ENCODE data around the gene CPNE7. TPM values are rescaled to one million over a fixed set of nuclear protein-coding genes. Genes with fewer than 3 reads are reported as not detected.

The CPNE7 gene
- total and polyA plus RNA-seq, 2 experiments from 2014 or later = 1.6 to 2.2 TPM

DNA sequence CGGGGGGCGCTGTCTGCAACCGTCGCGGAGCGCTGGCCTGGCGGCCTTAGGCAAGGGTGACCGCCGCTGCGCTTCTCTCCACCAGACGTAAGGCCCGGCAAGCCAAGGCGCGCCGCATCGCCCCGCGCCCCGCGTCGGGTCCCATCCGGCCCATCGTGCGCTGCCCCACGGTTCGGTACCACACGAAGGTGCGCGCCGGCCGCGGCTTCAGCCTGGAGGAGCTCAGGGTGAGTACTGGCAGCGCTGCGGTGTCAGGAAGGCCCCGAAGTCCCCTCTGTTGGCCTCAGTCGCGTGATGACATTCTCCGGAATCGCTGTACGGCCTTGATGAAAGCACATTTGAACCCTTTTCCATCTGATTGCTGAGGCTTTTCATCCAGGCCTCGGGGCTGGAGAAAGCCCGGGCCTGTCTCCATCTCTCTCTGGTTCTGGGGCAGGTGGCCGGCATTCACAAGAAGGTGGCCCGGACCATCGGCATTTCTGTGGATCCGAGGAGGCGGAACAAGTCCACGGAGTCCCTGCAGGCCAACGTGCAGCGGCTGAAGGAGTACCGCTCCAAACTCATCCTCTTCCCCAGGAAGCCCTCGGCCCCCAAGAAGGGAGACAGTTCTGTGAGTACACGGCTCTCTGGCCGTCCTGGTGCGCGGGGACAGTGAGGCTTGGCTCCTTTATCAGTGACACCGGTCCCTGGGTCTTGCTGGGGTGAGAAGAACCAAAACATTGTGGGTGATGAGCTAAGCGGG, 14.2 kb upstream of the CPNE7 start:
- Histone ChIP-seq H3K4me1 (ENCODE audit: low read depth) (peaks cover 20% of the 10 kb centered on the region), H3K9me3 (ENCODE audit: low read depth) (no peaks in the 10 kb centered on the region), H3K27ac (peak overlapping the region; percentile 98), H3K4me3 (peak overlapping the region; percentile 72), H3K36me3 (peaks cover 34% of the 10 kb centered on the region), H3K27me3 (no peaks in the 10 kb centered on the region)
- TF ChIP-seq, protein P1, sequence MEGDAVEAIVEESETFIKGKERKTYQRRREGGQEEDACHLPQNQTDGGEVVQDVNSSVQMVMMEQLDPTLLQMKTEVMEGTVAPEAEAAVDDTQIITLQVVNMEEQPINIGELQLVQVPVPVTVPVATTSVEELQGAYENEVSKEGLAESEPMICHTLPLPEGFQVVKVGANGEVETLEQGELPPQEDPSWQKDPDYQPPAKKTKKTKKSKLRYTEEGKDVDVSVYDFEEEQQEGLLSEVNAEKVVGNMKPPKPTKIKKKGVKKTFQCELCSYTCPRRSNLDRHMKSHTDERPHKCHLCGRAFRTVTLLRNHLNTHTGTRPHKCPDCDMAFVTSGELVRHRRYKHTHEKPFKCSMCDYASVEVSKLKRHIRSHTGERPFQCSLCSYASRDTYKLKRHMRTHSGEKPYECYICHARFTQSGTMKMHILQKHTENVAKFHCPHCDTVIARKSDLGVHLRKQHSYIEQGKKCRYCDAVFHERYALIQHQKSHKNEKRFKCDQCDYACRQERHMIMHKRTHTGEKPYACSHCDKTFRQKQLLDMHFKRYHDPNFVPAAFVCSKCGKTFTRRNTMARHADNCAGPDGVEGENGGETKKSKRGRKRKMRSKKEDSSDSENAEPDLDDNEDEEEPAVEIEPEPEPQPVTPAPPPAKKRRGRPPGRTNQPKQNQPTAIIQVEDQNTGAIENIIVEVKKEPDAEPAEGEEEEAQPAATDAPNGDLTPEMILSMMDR (IDR thresholded peaks at IDR 0.05; ENCODE audit: low read depth, low read length) = no peak
- DNase-seq (ENCODE audit: low read depth in 1 of 2, low spot score in 1 of 2) = no peak

DNA sequence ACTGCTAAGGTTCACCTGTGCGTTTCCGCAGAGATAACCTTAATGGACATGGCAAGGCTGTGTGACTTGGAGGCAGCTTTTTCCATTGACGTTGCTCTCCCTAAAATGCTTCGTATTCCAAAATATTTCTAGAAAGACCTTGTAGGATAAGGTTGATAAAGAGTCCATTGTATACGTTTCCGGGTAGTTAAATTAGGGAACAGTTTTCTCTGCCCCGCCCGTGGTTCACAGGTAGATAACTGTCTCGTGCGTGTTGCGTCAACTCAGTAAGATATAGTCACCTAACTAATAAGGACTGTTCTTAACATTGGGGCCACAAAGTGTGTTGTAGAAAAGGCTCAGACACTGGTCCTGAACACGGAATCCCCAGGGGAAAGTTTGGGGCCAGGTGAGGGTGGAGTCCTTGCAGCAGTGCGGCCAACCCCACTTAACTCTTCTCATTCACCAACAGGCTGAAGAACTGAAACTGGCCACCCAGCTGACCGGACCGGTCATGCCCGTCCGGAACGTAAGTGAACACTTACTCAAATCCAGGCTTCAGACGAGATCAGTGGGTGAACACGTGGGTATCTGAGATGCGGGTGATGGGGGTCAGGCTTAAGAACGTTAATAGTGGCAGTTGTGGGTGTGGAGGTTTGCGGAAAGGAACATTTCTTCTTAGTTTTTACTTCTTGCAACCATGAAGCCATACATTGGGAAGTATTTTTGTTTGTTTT, 13.5 kb upstream of the CPNE7 start:
- H3K36me3 ChIP-seq = peaks cover 32% of the 10 kb centered on the region
- peak overlapping the region; percentile 72 for H3K4me3 ChIP-seq
- H3K27ac ChIP-seq = peak overlapping the region; percentile 50
- no peaks in the 10 kb centered on the region for H3K9me3 ChIP-seq (ENCODE audit: low read depth)
- H3K4me1 ChIP-seq (ENCODE audit: low read depth) = peaks cover 20% of the 10 kb centered on the region
- H3K27me3 ChIP-seq = no peaks in the 10 kb centered on the region
- no peak for DNase-seq (ENCODE audit: low read depth in 1 of 2, low spot score in 1 of 2)
- TF ChIP-seq, protein P1 (IDR thresholded peaks at IDR 0.05; ENCODE audit: low read depth, low read length) = no peak

DNA sequence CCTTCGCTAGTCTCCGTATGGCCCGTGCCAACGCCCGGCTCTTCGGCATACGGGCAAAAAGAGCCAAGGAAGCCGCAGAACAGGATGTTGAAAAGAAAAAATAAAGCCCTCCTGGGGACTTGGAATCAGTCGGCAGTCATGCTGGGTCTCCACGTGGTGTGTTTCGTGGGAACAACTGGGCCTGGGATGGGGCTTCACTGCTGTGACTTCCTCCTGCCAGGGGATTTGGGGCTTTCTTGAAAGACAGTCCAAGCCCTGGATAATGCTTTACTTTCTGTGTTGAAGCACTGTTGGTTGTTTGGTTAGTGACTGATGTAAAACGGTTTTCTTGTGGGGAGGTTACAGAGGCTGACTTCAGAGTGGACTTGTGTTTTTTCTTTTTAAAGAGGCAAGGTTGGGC, 12.6 kb upstream of the CPNE7 start:
- TF ChIP-seq, protein P1 (IDR thresholded peaks at IDR 0.05; ENCODE audit: low read depth, low read length) = no peak
- no peaks in the 10 kb centered on the region for H3K9me3 ChIP-seq (ENCODE audit: low read depth)
- H3K4me3 ChIP-seq = no peak overlapping the region
- no peaks in the 10 kb centered on the region for H3K27me3 ChIP-seq
- peaks cover 20% of the 10 kb centered on the region for H3K4me1 ChIP-seq (ENCODE audit: low read depth)
- DNase-seq (ENCODE audit: low read depth in 1 of 2, low spot score in 1 of 2) = no peak
- peaks cover 32% of the 10 kb centered on the region for H3K36me3 ChIP-seq
- no peak overlapping the region for H3K27ac ChIP-seq

DNA sequence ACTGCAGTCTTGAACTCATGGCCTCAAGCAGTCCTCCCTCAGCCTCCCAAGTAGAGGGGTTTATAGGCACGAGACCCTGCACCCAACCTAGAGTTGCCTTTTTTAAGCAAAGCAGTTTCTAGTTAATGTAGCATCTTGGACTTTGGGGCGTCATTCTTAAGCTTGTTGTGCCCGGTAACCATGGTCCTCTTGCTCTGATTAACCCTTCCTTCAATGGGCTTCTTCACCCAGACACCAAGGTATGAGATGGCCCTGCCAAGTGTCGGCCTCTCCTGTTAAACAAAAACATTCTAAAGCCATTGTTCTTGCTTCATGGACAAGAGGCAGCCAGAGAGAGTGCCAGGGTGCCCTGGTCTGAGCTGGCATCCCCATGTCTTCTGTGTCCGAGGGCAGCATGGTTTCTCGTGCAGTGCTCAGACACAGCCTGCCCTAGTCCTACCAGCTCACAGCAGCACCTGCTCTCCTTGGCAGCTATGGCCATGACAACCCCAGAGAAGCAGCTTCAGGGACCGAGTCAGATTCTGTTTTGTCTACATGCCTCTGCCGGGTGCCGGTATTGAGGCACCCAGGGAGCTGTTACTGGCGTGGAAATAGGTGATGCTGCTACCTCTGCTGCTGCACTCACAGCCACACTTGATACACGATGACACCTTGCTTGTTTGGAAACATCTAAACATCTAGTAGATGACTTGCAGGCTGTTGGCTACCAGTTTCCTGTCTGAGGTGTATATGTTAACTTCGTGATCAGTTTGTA, 11.7 kb upstream of the CPNE7 start:
- peaks cover 20% of the 10 kb centered on the region for H3K4me1 ChIP-seq (ENCODE audit: low read depth)
- no peak for DNase-seq (ENCODE audit: low read depth in 1 of 2, low spot score in 1 of 2)
- TF ChIP-seq, protein P1 (IDR thresholded peaks at IDR 0.05; ENCODE audit: low read depth, low read length) = no peak
- H3K27ac ChIP-seq = no peak overlapping the region
- peaks cover 32% of the 10 kb centered on the region for H3K36me3 ChIP-seq
- H3K27me3 ChIP-seq = no peaks in the 10 kb centered on the region
- no peak overlapping the region for H3K4me3 ChIP-seq
- no peaks in the 10 kb centered on the region for H3K9me3 ChIP-seq (ENCODE audit: low read depth)

DNA sequence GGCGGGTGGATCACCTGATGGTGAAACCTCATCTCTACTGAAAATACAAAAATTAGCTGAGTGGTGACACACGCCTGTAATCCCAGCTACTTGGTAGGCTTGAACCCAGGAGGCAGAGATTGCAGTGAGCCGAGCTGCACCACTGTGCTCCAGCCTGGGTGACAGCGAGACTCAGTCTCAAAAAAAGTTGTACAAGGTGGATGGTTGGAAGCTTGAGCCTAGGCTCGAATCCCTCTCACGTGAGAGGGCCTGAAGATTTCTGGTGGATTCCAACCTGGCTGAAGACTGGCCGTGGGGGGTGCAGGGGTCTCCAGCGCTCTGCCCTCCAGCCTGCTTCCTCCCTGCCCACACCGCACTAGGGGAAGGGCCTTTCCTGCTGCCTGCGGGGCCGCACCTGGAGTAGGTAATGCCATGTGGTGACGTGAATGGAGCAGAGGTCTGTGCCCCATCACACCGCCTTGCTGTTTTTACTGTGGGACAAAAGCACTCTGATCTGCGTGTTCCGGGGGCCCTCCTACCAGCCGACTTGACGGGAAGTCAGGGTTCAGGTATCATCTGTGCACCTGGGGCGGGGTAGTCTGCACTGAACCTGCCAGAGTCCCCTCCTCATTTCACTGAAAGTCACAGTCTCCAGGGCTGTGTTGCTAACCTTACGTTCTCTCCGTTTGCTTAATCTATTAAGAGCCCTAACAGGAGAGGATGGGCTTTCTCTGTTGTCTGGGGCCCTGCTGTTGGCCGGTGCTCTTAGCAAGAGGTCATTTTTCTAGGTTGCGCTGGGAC, 10.9 kb upstream of the CPNE7 start:
- Histone ChIP-seq H3K4me1 (ENCODE audit: low read depth) (peaks cover 20% of the 10 kb centered on the region), H3K4me3 (no peak overlapping the region), H3K36me3 (peaks cover 32% of the 10 kb centered on the region), H3K9me3 (ENCODE audit: low read depth) (no peaks in the 10 kb centered on the region), H3K27ac (no peak overlapping the region), H3K27me3 (no peaks in the 10 kb centered on the region)
- DNase-seq (ENCODE audit: low read depth in 1 of 2, low spot score in 1 of 2) = peak in 1 of 2 donors; percentile 32
- TF ChIP-seq, protein P1 (IDR thresholded peaks at IDR 0.05; ENCODE audit: low read depth, low read length) = no peak

Data from cardiac muscle cell (in vitro differentiated cells and primary cell).